Measurements from ENCODE around the gene FLNB. TPM values are rescaled to one million over a fixed set of nuclear protein-coding genes. Genes with fewer than 3 reads are reported as not detected.

The FLNB gene
- total and polyA plus RNA-seq, 2 of the 13 experiments (the other 11 are each of a cell fraction or from before 2014, with no cell fraction given), result 106 to 130 TPM

GRCh38 chr3:58059349-58060321 lies 51.4 kb downstream of the FLNB start (continued):
- TF ChIP-seq ZSCAN5A (CRISPR knock-in tag; IDR thresholded peaks at IDR 0.05; ENCODE audit: borderline replicate concordance) (peak; percentile 73; the same call in 1 of the 2 replicates), ZUFSP (CRISPR knock-in tag; IDR thresholded peaks at IDR 0.05; ENCODE audit: borderline replicate concordance) (no peak), MED1 (CRISPR knock-in tag; IDR thresholded peaks at IDR 0.05) (peak; percentile 100), ZNF550 (CRISPR knock-in tag; IDR thresholded peaks at IDR 0.05; ENCODE audit: borderline replicate concordance) (no peak), ARID5B (CRISPR knock-in tag; IDR thresholded peaks at IDR 0.05) (peak; percentile 100), TIGD3 (CRISPR knock-in tag; IDR thresholded peaks at IDR 0.05; ENCODE audit: borderline replicate concordance) (no peak), FOXC1 (CRISPR knock-in tag; IDR thresholded peaks at IDR 0.05; ENCODE audit: borderline replicate concordance) (no peak; the same call in 1 of the 2 replicates), ZNF563 (CRISPR knock-in tag; IDR thresholded peaks at IDR 0.05) (no peak), ZBTB42 (CRISPR knock-in tag; IDR thresholded peaks at IDR 0.05) (peak; percentile 74; the same call in 1 of the 2 replicates), THAP8 (CRISPR knock-in tag; IDR thresholded peaks at IDR 0.05; ENCODE audit: borderline replicate concordance) (no peak; the same call in 1 of the 2 replicates), EP300 (IDR thresholded peaks at IDR 0.05; ENCODE audit: low read depth in 2 of 2, low read length in 2 of 2) (peak; percentile 95 to 99), EP300 (CRISPR knock-in tag; IDR thresholded peaks at IDR 0.05; ENCODE audit: borderline replicate concordance) (peak; percentile 99), SUZ12 (IDR thresholded peaks at IDR 0.05; ENCODE audit: low read depth, low read length) (no peak), JUN (CRISPR knock-in tag; IDR thresholded peaks at IDR 0.05) (peak; percentile 99), ZNF567 (CRISPR knock-in tag; IDR thresholded peaks at IDR 0.05; ENCODE audit: borderline replicate concordance) (no peak), KAT8 (CRISPR knock-in tag; IDR thresholded peaks at IDR 0.05) (peak; percentile 88)
